DLD1 (cell line): ENCODE measurements around the gene FOXF2.

Experiments
- in situ Hi-C: cut with HindIII; loops from 2 replicates; pipeline ENCODE4 v1.10.0; 2017; ENCODE audit warnings: low sequenced_read_pairs

The FOXF2 gene

DNA sequence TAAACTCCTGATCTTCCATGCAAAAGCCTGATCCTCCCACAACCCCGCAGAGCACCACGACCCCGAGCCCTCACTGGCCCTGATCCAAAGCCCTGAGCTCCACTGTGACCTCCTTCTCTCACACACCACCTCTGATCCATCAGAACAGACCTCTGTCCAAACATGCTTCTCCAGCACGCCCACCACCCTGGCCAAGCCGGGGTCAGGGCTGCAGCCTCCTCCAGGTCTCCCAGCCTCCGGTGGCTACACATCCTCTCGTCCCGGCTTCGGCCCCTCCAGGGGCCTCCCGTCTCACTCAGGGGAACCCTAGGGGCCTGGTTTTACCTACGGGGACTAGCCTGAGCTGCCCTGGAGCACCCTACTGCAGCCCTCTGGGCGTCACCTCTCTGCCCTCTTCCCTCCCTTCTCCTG lies 49.1 kb downstream of the FOXF2 start:
- in situ Hi-C loops, result no loop called here

DNA sequence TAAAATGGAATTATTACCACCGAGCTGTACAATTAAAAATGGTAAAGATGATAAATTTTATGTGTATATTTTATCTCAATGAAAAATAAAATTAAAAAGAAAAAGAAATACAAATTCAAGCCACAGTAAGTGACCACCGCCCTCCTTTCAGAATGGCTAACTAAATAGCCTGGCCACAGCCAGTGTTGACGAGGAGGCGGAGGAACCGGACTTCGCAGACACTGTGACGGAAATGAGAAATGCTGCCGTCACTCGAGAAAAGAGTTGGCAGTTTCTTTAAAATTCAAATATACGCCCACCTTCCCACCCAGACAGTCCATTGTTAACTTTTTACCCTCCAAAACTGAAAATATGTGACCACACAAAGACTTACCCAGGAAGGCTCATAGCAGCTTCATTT lies 50.0 kb downstream of the FOXF2 start:
- in situ Hi-C loops, result no loop called here

DNA sequence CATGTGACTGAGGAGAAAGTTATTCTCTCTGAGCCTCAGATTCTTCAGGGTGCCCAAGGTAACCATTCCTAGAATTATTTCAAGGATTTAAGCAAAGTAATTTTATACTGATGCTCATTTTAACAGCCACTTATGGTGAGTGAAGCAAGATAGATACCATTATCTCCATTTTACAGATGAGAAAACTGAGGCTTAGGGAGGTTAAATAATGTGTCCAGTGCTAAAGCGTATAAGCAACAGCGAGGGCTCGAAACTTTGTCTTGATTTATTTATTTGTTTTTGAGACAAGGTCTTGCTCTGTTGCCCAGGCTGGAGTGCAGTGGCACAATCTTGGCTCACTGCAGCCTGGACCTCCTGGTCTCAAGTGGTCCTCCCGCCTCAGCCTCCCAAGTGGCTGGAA lies 53.6 kb downstream of the FOXF2 start:
- in situ Hi-C loops, result no loop called here
